GM12878 (cell line): Measurements from ENCODE around the gene SEMA5B. TPM values are rescaled to one million over a fixed set of nuclear protein-coding genes. Genes with fewer than 3 reads are reported as not detected.

Experiments
- ATAC-seq: fragments of 200-7000 bp; cut with Tn5 transposase; 3 replicates; pipeline ENCODE4 v1.9.1; 2020; ENCODE audit warnings: mild to moderate bottlenecking, moderate library complexity
- BruUV-seq: library from RNA; stranded (reverse); fragments of 400-500 nt; replicated peaks from 2 replicates; lab custom pipeline; 2021; lab: Mats Ljungman, UMichigan
- CTCF ChIA-PET: fragments of 300-600 bp; sonication (Branson Sonifier 250); formaldehyde crosslinking; extraction: SDS; loops from one replicate; lab custom pipeline; 2021; ENCODE audit warnings: inconsistent platforms; lab: Yijun Ruan, JAX
- POLR2A ChIA-PET: fragments of 350-600 bp; formaldehyde crosslinking; extraction: SDS; loops from one replicate; lab custom pipeline; 2021; ENCODE audit warnings: inconsistent platforms; lab: Charles Lee
- RAD21 ChIA-PET: fragments of 300-600 bp; sonication (Branson Sonifier 250); formaldehyde crosslinking; loops from one replicate; lab custom pipeline; 2023; ENCODE audit warnings: antibody characterized with exemption; ENCODE audit not compliant: unreplicated experiment; lab: Charles Lee
- SMC1A ChIA-PET: fragments of 300-600 bp; sonication (Branson Sonifier 250); formaldehyde crosslinking; loops from one replicate; lab custom pipeline; 2023; ENCODE audit not compliant: unreplicated experiment, uncharacterized antibody; lab: Charles Lee
- DNase-seq: peaks from one replicate; pipeline ENCODE4 v3.0.0-alpha.2; 2011; ENCODE audit warnings: low read depth, low spot score
- FAIRE-seq: peaks from 3 replicates; lab custom pipeline; 2011; peaks lifted over from hg19 to GRCh38; lab: Jason Lieb, UNC
- H2AFZ ChIP-seq: 2 replicates; pipeline ENCODE4 v1.6.0; 2011; ENCODE audit warnings: low read depth, low read length, control low read depth; ENCODE audit not compliant: control insufficient read depth
- H3K27ac ChIP-seq: 2 replicates; pipeline ENCODE4 v1.5.1; 2011; ENCODE audit warnings: control low read depth; ENCODE audit not compliant: control insufficient read depth, insufficient read depth
- H3K27me3 ChIP-seq, 2 experiments: replicated peaks in 1 of 2; 2 replicates each; pipeline versions ENCODE4 v1.6.0 to v1.6.1; 2011; ENCODE audit warnings: low read length in 1 of 2; ENCODE audit not compliant: control insufficient read depth in 2 of 2, insufficient read depth in 2 of 2
- H3K36me3 ChIP-seq, 2 experiments: 2 replicates each; pipeline ENCODE4 v1.5.1; 2011; ENCODE audit warnings: low read length in 1 of 2; ENCODE audit not compliant: control insufficient read depth in 2 of 2, insufficient read depth in 2 of 2
- H3K4me1 ChIP-seq: 2 replicates; pipeline ENCODE4 v1.6.1; 2011; ENCODE audit warnings: mild to moderate bottlenecking, low read length, moderate library complexity, mixed read lengths; ENCODE audit not compliant: control insufficient read depth, insufficient read depth
- H3K4me2 ChIP-seq: 2 replicates; pipeline ENCODE4 v1.6.0; 2011; ENCODE audit warnings: control low read depth; ENCODE audit not compliant: control insufficient read depth, insufficient read depth
- H3K4me3 ChIP-seq: fragments of 200-600 bp; sonication (generic); 2 replicates; pipeline ENCODE4 v1.5.1; 2016
- H3K79me2 ChIP-seq: 2 replicates; pipeline ENCODE4 v1.6.0; 2011; ENCODE audit warnings: low read length; ENCODE audit not compliant: control insufficient read depth, insufficient read depth
- H3K9ac ChIP-seq: 2 replicates; pipeline ENCODE4 v1.8.0; 2011; ENCODE audit warnings: low read length, control low read depth, mixed read lengths; ENCODE audit not compliant: control insufficient read depth, insufficient read depth
- H3K9me3 ChIP-seq: replicated peaks from 3 replicates; pipeline ENCODE4 v1.5.1; 2011; ENCODE audit warnings: mild to moderate bottlenecking, low read length; ENCODE audit not compliant: control insufficient read depth, insufficient read depth
- H4K20me1 ChIP-seq: 2 replicates; pipeline ENCODE4 v1.6.0; 2011; ENCODE audit not compliant: control insufficient read depth, insufficient read depth
- FOXK2 ChIP-seq: fragments of 450-650 bp; IDR thresholded peaks from 2 replicates; pipeline ENCODE4 v1.6.1; 2017; ENCODE audit warnings: mild to moderate bottlenecking, moderate library complexity
- KAT2A ChIP-seq: conservative IDR thresholded peaks from 2 replicates; pipeline ENCODE4 v1.6.1; 2011; ENCODE audit warnings: low read depth, low read length; ENCODE audit not compliant: control insufficient read depth
- KLF5 ChIP-seq: fragments of 450-650 bp; IDR thresholded peaks from 2 replicates; pipeline ENCODE4 v1.6.1; 2014; ENCODE audit warnings: mild to moderate bottlenecking; ENCODE audit not compliant: partially characterized antibody
- POLR2AphosphoS5 ChIP-seq: IDR thresholded peaks from 2 replicates; pipeline ENCODE4 v1.6.1; 2011; ENCODE audit warnings: mild to moderate bottlenecking, low read length, inconsistent platforms
- RAD21 ChIP-seq: IDR thresholded peaks from 2 replicates; pipeline ENCODE4 v1.6.1; 2011; ENCODE audit warnings: mild to moderate bottlenecking, low read depth, low read length, moderate library complexity; ENCODE audit not compliant: insufficient read depth
- RCOR1 ChIP-seq: conservative IDR thresholded peaks from 2 replicates; pipeline ENCODE4 v1.6.1; 2012; ENCODE audit warnings: low read depth, low read length, improper control_type of control experiment
- YY1 ChIP-seq: IDR thresholded peaks from 2 replicates; pipeline ENCODE4 v1.6.1; 2011; ENCODE audit warnings: low read depth, mild to moderate bottlenecking, low read length
- ZNF217 ChIP-seq: fragments of 450-650 bp; IDR thresholded peaks from 2 replicates; pipeline ENCODE4 v1.6.1; 2017; ENCODE audit warnings: antibody characterized with exemption, mild to moderate bottlenecking
- WGBS: methylation state at CpG from one replicate; pipeline ENCODE4 v1.1.6; 2016; ENCODE audit warnings: low lambda C conversion rate; ENCODE audit not compliant: insufficient replicate concordance, insufficient coverage; ENCODE audit errors: missing lambda C conversion rate; 5-methylcytosine and 5-hydroxymethylcytosine counted together
- in situ Hi-C: fragments of 300-500 bp; cut with MboI; formaldehyde crosslinking; loops from 9 replicates; pipeline ENCODE4 v1.14.3; 2018; ENCODE audit warnings: mixed read lengths
- intact Hi-C: fragments of 100-400 bp; cut with micrococcal nuclease; formaldehyde crosslinking; loops from one replicate; pipeline ENCODE4 v1.14.2; 2022; ENCODE audit not compliant: unreplicated experiment
- polyA plus RNA-seq, 11 experiments: library from polyadenylated mRNA; depleted of rRNA in 4 of 11; unstranded in 6 of 11; stranded (reverse) in 5 of 11; fragments of >200 nt; fragmentation: Nextera tagmentation in 4 of 11; fragmentation: Illumina TruSeq in 1 of 11; extraction: Ambion mirVana in 4 of 11; extraction: Trizol in 1 of 11; gene quantifications; 1 replicate in 1 of 11; 2 replicates in 10 of 11; pipeline versions ENCODE4 v1.2.1 to v1.2.3, GENCODE V29; 2011 to 2016; ENCODE audit warnings: inconsistent platforms in 2 of 11, missing spikeins in 2 of 11, low read depth in 1 of 11
- total RNA-seq, 4 experiments: library from RNA; depleted of rRNA in 3 of 4; stranded (reverse); fragments of >200 nt in 3 of 4; fragmentation: Illumina TruSeq in 1 of 4; extraction: Trizol in 1 of 4; gene quantifications; 2 replicates each; pipeline versions ENCODE4 v1.2.1 to v1.2.3, GENCODE V29; 2013 to 2021
- TF ChIP-seq, protein P1 (sequence below): fragments of 450-650 bp; IDR thresholded peaks from 2 replicates; pipeline ENCODE4 v1.6.1; 2018; ENCODE audit warnings: mild to moderate bottlenecking, low read depth, moderate library complexity; ENCODE audit not compliant: partially characterized antibody
- TF ChIP-seq, protein P2 (sequence below): fragments of 450-650 bp; formaldehyde crosslinking; IDR thresholded peaks from 2 replicates; pipeline ENCODE4 v1.5.0; 2022; ENCODE audit warnings: mild to moderate bottlenecking, missing genetic modification characterization

The SEMA5B gene
- total and polyA plus RNA-seq, 10 of the 15 experiments (the other 5 are each of a cell fraction or from before 2014, with no cell fraction given) = 0.05 TPM; not detected in 9

DNA sequence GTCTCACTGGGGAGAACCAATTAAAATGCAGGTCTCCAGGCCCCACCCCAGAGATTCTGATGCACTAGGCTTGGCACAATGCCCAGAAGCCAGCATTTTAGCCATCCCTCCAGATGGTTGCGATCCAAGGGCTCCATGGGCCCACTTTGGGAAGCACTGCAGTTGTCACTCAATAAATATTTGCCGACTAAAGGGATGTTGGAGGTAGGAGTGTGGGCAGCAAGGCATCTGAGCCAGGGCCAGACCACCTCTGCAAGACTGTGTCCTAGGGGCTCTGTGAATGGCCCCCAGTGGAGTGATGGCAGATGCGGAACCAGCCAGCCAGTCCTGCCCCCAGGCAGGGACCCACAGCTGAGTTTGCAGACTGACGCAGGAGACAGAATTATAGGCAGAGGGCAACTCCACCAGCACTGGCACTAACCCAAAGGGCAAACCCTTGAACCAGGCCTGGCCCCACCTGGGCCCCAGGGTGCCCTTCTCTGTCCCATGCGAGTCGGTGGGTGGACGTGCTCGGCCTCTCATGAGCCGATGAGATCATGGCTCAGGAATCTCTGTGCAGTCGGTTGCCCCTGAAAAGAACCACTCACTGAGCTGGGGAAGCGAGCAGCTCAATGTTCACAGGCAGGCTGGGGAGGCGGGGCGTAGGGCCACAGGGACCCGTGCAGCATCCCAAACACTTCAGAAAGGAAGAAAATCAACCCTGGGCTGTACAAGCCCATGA, 49.7 kb downstream of the SEMA5B start:
- Histone ChIP-seq H3K36me3 (no peaks in the 10 kb centered on the region), H2AFZ (no peak overlapping the region), H3K4me2 (no peak overlapping the region), H3K27me3 (peaks cover 0 to 4% of the 10 kb centered on the region in 2 experiments; a peak in 2 of 4 replicates), H3K79me2 (no peaks in the 10 kb centered on the region), H3K27ac (no peak overlapping the region), H3K9ac (no peak overlapping the region), H4K20me1 (no peaks in the 10 kb centered on the region), H3K4me1 (0 out of 2 replicates have a peak, but pooled peaks cover 3% of the 10 kb centered on the region), H3K4me3 (no peak overlapping the region), H3K9me3 (no peaks in the 10 kb centered on the region)
- no peak for TF ChIP-seq RCOR1
- TF ChIP-seq RAD21 = no peak
- no peak for TF ChIP-seq FOXK2
- no peak for TF ChIP-seq ZNF217
- no peak for TF ChIP-seq POLR2AphosphoS5
- TF ChIP-seq, protein P1, sequence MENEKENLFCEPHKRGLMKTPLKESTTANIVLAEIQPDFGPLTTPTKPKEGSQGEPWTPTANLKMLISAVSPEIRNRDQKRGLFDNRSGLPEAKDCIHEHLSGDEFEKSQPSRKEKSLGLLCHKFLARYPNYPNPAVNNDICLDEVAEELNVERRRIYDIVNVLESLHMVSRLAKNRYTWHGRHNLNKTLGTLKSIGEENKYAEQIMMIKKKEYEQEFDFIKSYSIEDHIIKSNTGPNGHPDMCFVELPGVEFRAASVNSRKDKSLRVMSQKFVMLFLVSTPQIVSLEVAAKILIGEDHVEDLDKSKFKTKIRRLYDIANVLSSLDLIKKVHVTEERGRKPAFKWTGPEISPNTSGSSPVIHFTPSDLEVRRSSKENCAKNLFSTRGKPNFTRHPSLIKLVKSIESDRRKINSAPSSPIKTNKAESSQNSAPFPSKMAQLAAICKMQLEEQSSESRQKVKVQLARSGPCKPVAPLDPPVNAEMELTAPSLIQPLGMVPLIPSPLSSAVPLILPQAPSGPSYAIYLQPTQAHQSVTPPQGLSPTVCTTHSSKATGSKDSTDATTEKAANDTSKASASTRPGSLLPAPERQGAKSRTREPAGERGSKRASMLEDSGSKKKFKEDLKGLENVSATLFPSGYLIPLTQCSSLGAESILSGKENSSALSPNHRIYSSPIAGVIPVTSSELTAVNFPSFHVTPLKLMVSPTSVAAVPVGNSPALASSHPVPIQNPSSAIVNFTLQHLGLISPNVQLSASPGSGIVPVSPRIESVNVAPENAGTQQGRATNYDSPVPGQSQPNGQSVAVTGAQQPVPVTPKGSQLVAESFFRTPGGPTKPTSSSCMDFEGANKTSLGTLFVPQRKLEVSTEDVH = no peak
- no peak for TF ChIP-seq KAT2A
- TF ChIP-seq YY1 = no peak
- TF ChIP-seq KLF5 = no peak
- TF ChIP-seq, protein P2, sequence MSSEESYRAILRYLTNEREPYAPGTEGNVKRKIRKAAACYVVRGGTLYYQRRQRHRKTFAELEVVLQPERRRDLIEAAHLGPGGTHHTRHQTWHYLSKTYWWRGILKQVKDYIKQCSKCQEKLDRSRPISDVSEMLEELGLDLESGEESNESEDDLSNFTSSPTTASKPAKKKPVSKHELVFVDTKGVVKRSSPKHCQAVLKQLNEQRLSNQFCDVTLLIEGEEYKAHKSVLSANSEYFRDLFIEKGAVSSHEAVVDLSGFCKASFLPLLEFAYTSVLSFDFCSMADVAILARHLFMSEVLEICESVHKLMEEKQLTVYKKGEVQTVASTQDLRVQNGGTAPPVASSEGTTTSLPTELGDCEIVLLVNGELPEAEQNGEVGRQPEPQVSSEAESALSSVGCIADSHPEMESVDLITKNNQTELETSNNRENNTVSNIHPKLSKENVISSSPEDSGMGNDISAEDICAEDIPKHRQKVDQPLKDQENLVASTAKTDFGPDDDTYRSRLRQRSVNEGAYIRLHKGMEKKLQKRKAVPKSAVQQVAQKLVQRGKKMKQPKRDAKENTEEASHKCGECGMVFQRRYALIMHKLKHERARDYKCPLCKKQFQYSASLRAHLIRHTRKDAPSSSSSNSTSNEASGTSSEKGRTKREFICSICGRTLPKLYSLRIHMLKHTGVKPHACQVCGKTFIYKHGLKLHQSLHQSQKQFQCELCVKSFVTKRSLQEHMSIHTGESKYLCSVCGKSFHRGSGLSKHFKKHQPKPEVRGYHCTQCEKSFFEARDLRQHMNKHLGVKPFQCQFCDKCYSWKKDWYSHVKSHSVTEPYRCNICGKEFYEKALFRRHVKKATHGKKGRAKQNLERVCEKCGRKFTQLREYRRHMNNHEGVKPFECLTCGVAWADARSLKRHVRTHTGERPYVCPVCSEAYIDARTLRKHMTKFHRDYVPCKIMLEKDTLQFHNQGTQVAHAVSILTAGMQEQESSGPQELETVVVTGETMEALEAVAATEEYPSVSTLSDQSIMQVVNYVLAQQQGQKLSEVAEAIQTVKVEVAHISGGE (CRISPR knock-in tag) = no peak
- 51% methylated on average over 14 of the region's 14 CpGs for WGBS
- no peak for FAIRE-seq
- CTCF ChIA-PET = no interaction called here
- no peak for ATAC-seq
- POLR2A ChIA-PET = no interaction called here
- no TSS peak for BruUV-seq
- DNase-seq = no peak
- intact Hi-C loops = no loop called here
- SMC1A ChIA-PET = no interaction called here
- RAD21 ChIA-PET = no interaction called here
- in situ Hi-C loops = no loop called here
